ENCODE measurements around the gene PHF2. TPM values are rescaled to one million over a fixed set of nuclear protein-coding genes. Genes with fewer than 3 reads are reported as not detected.

The PHF2 gene
- total RNA-seq, 4 donors from 2014 or later = 32.8 to 50.1 (median 33.0) TPM

- no peak overlapping the region for H3K27ac ChIP-seq
- H3K4me3 ChIP-seq (replicated peaks in 1 of 3) = no peak overlapping the region
- TF ChIP-seq CTCF (IDR thresholded peaks at IDR 0.05) = no peak
- TF ChIP-seq POLR2A (IDR thresholded peaks at IDR 0.05) = no peak
- no peak for DNase-seq
- 83 to 87% methylated on average over 7 of the region's 7 CpGs for WGBS, 2 donors
- intact Hi-C loops (cut with DNase I) = no loop called here
- H3K4me1 ChIP-seq = no peaks in the 10 kb centered on the region
- no peaks in the 10 kb centered on the region for H3K27me3 ChIP-seq
- no peaks in the 10 kb centered on the region for H3K36me3 ChIP-seq
- no peaks in the 10 kb centered on the region for H3K9me3 ChIP-seq
These were observed 125.9 kb downstream of the PHF2 start for GRCh38 chr9:93702261-93702660.

GRCh38 chr9:93708289-93708986 lies 132.1 kb downstream of the PHF2 start:
- DNase-seq = no peak
- H3K27me3 ChIP-seq = no peaks in the 10 kb centered on the region
- H3K9me3 ChIP-seq = no peaks in the 10 kb centered on the region
- H3K36me3 ChIP-seq = no peaks in the 10 kb centered on the region
- WGBS, 2 donors = 78 to 83% methylated on average over 8 of the region's 8 CpGs
- no peak overlapping the region for H3K27ac ChIP-seq
- intact Hi-C loops (cut with DNase I) = no loop called here
- no peaks in the 10 kb centered on the region for H3K4me1 ChIP-seq
- H3K4me3 ChIP-seq (replicated peaks in 1 of 3) = no peak overlapping the region
- no peak for TF ChIP-seq POLR2A (IDR thresholded peaks at IDR 0.05)
- TF ChIP-seq CTCF (IDR thresholded peaks at IDR 0.05) = no peak

- TF ChIP-seq CTCF (IDR thresholded peaks at IDR 0.05) (no peak), POLR2A (IDR thresholded peaks at IDR 0.05) (no peak)
- H3K4me3 ChIP-seq (replicated peaks in 1 of 3) = no peak overlapping the region
- H3K27ac ChIP-seq = no peak overlapping the region
- H3K36me3 ChIP-seq = no peaks in the 10 kb centered on the region
- H3K4me1 ChIP-seq = no peaks in the 10 kb centered on the region
- no peaks in the 10 kb centered on the region for H3K27me3 ChIP-seq
- intact Hi-C loops (cut with DNase I) = no loop called here
- DNase-seq = no peak
- WGBS, 2 donors = 92 to 95% methylated on average over 2 of the region's 2 CpGs
- no peaks in the 10 kb centered on the region for H3K9me3 ChIP-seq
These were observed 132.6 kb downstream of the PHF2 start for GRCh38 chr9:93708987-93709302.

- intact Hi-C loops (cut with DNase I) = no loop called here
- Histone ChIP-seq H3K27me3 (no peaks in the 10 kb centered on the region), H3K36me3 (no peaks in the 10 kb centered on the region), H3K27ac (no peak overlapping the region), H3K9me3 (no peaks in the 10 kb centered on the region), H3K4me1 (no peaks in the 10 kb centered on the region), H3K4me3 (replicated peaks in 1 of 3) (no peak overlapping the region)
- DNase-seq = no peak
- TF ChIP-seq CTCF (IDR thresholded peaks at IDR 0.05) (no peak), POLR2A (IDR thresholded peaks at IDR 0.05) (no peak)
- WGBS, 2 donors = 91 to 93% methylated on average over 2 of the region's 2 CpGs
These were observed 133.4 kb downstream of the PHF2 start for GRCh38 chr9:93709600-93710369.

- no peaks in the 10 kb centered on the region for H3K27me3 ChIP-seq
- no peaks in the 10 kb centered on the region for H3K4me1 ChIP-seq
- H3K4me3 ChIP-seq (replicated peaks in 1 of 3) = no peak overlapping the region
- WGBS, 2 donors = 82 to 91% methylated on average over 6 of the region's 6 CpGs
- no peak for DNase-seq
- no peaks in the 10 kb centered on the region for H3K9me3 ChIP-seq
- TF ChIP-seq CTCF (IDR thresholded peaks at IDR 0.05) (no peak), POLR2A (IDR thresholded peaks at IDR 0.05) (no peak)
- no peak overlapping the region for H3K27ac ChIP-seq
- intact Hi-C loops (cut with DNase I) = no loop called here
- H3K36me3 ChIP-seq = no peaks in the 10 kb centered on the region
These were observed 134.0 kb downstream of the PHF2 start for GRCh38 chr9:93710370-93710723.

All from thyroid gland (tissue), 4 donors.